NCI-H1930 (cell line): Measurements from ENCODE around the gene CMIP.

Experiments
- DNase-seq, 2 experiments: peaks; one replicate each; lab custom pipeline; 2025; lab: John Stamatoyannopoulos, UW

The CMIP gene

DNA sequence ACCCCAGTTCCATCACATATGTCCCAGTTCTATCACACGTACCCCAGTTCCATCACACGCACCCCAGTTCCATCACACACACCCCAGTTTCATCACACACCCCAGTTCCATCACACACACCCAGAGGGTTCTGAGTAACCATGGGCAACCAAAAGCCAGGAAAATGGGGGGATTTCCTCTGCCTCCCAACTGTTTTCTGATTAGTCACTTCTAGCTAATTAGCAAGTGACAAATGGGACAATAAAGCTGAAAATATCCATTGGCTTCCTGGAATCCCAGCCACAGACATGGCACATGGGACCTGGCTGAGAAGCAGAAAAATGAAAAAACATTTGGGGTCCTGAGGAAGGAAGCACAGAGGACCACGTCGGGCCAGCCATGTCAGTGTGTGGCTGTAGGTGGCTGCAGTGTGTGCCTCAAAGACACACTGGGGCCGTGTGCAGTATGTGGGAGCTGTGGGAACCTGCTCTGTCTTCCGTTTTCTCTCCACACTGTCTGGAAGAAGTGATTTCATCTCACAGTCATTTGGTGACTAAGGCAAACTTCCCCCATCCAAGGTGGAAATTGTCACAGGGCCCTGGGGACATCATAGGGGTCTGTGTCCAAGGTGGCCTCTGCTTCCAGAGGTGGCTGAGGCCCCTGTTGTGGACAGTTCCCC is 106.7 kb downstream of the CMIP start:
- no peak for DNase-seq

DNA sequence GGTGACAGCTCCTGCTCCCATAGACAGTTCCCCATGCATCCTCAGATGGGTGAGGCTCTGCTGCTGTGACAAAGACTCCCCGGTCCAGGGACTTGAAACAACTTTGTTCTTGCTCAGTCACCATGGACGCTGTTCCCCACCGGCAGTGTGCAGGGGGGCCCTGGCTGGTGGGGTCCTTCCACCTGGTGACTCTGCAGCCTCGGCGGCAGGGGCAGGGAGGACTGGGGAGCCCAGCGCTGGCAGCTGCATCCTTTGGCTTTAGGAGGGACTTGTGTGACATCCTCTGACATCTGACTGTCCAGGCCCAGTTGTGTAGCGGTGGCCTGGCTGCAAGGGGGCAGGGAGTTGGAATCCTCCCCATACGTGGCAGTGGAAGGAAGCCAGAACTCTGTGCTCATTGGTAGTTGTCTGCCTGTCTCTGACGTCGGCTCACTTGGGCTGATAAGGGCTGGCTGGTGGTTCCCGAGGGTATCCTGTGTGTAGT is 107.3 kb downstream of the CMIP start:
- DNase-seq, result no peak

DNA sequence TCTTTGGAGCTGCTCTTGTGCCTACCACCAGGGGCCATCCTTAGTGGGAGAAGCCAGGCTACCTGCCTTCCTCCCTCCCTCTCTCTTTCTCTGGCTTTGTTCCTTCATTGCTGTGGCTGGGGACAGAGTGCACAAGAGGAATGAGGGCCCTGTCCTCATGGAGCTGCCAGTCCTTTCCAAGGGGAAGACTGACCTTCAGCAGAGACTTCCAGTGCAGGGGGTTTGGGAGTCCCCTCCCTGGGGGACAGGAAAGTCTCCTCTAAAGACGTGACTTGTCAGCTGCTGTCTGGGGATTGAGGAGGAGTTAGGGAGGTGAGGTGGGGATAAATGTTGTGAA is 108.1 kb downstream of the CMIP start:
- no peak for DNase-seq

DNA sequence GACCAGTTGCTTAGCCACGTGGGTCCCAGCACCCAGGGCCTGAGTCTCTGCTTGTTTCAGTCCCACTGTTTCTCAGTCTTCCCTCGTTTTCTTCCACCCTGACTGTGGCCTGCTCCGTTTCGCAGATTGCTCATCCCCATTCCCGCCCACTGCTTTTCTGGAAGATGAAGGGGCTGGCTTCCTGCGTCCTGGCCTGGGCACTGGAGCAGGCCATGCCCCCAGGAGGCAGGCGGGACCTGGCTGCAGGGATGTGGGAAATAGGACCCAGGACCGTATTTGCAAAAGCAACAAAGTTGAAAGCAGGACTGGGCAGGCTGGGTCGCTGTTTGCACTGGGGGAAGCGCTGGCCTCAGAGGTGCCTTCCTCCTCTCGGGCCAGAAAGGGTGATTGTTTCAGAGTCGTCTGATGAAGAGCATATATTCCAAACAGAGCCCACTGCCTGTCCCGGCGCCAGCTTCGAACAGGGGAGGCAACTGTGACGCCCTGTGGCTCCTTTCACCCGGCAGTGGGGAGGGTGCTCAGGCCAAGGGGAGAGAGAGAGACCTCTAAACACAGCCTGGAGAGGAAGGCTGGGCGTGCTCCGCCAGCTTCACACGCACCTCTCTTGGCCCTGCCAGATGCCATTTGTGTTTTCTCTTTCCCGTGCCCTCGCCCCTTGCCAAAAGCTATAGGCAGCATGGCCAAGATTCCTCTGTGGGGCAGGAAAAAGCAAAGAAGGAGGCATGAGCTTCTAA is 108.6 kb downstream of the CMIP start:
- no peak for DNase-seq

DNA sequence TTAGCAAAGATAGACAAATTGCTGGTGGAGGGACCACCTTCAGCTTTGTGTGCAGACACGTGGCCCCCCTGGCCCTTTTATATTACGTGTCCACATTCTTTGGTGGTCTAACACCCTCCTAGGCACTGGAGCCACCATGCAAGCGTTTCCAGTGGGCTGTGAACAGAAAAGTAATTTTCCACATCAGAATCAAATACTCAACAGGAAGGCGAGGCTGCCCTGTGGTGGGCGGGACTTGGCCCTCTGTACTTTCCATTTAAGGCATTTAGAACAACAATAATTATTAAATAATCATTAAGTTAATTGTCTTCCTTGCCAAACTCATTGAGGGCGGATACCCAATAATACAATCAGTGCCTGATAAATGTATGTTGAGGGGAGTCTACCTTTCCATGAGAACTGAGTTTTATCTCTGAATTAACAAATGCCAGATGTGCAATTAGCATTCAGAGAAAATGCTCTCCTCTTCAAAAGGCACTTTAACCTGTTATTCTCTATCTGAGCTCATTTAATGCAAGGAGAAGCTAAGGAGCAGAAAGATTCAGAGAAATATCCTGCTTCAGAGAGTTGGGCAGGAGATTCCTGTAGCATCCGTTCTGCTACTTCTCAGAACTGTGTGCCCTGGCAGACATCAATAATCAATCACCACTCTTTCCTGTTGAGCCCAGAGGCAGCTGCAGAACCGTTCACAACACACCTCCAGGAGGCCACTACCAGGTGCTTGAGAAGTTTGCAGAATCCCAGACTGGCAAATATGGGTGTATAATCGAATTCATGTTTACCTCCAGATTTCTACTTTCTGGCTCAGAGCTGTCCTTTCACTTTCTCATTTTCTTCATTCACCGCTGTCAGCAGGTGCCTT is 109.4 kb downstream of the CMIP start:
- DNase-seq, result no peak

DNA sequence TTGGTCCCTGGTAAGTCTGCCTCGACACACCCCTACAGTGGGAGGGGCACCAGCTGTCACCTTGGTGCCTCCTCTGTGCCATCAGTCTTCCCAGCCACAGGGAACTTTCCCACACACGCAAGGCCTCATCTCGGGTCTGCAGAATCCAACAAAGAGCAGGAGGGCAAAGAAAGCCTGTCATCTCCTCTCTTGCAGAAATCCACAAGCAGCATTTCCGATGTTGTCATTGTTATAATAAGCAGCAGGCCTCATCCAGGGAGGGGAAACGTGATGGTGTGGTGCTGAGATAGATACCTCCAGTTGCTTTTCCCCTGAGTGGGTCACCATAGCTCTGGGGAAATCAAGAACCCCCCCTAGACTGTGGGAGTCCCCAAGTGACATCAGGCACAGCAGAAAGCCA is 110.4 kb downstream of the CMIP start:
- no peak for DNase-seq

DNA sequence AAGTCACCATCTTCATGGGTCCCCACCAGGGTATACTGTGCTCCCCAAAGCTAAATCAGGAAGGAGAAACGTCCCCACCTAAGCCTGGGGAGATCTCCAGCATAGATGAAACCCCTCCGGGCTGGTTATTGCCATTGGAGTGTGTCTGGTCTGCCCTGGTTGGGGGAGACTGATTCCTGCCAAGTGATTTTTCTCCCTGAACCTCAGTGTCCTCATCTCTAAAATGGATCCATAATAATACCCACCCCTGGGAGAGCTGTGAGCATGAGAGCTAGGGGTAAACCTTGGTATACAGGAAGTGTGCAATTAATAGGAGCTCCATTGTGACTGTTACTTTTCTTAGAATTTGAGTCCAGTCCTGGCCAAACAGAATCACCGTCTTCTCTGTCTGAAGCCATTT is 111.1 kb downstream of the CMIP start:
- no peak for DNase-seq

DNA sequence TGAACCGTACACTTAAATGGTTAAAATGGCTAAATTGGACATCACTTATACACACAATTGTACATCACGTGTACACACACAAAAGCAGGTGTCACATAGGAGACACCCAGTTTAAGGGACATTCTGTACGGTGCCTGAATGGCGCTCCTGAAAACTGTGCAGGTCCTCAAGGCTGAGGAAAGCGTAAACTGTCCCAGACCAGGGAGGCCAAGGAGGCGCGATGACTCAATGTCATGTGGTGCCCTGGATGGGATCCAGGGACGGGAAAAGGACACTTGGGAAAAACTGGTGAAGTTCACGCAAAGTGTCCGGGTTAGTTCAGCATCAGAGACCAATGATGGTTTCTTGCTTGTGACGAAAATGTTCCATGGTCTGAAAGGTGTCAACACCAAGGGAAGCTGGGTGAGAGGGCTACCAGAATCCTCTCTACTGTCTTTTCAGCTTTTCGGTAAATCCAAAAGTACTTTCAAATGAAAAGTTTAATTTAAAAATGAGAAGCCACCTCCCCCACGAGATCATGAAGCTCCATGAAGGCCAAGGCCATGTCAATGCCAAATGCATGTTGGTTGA is 112.2 kb downstream of the CMIP start:
- no peak for DNase-seq

DNA sequence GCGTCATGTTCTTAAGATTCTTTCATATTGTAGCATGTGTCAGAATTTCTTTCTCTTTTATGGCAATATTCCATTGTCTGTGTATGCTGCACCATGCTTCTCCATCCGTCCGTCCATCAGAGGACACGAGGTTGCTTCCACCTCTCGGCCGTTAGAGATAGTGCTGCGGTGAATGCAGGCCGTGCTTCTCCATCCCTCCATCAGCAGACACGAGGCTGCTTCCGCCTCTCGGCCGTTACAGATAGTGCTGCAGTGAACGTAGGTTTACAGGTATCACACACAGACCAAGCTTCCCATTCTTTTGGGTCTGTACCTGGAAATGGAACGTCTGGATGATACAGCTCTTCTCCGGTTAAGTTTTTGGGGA is 113.5 kb downstream of the CMIP start:
- no peak for DNase-seq

DNA sequence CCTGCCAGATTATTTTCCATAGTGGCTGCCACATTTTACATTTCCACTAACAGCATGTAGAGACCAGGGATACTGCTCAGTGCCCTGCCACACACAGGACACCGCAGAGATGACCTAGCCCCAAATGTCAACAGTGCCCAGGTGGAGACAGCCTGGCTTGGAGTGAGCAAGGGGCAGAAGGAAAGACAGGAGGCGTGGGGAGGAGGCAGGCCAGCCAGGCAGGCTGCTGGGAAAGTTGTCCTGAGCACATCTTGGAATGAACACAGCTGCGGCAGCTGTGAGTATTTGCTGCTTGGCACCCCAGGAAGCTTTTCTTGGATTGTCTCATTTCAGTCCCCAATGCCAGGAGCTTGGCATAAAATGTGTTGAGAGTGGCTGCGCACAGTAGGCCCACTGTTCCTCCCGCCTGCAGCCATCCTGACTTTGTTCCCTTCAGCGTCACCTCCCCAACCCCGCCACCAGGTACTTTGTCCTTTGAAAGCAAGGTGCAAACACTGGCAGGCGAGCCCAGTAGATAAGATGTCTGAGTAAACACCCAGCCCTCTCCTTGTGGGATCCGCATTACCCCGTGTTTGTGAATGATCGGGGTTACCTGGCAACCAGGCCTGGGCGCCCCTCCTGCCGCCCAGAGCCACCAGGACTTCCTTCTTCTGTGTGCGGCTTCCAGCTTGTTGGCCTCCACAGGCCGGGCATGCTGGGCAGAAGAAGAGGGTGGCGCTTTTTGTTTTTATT is 114.0 kb downstream of the CMIP start:
- no peak for DNase-seq

DNA sequence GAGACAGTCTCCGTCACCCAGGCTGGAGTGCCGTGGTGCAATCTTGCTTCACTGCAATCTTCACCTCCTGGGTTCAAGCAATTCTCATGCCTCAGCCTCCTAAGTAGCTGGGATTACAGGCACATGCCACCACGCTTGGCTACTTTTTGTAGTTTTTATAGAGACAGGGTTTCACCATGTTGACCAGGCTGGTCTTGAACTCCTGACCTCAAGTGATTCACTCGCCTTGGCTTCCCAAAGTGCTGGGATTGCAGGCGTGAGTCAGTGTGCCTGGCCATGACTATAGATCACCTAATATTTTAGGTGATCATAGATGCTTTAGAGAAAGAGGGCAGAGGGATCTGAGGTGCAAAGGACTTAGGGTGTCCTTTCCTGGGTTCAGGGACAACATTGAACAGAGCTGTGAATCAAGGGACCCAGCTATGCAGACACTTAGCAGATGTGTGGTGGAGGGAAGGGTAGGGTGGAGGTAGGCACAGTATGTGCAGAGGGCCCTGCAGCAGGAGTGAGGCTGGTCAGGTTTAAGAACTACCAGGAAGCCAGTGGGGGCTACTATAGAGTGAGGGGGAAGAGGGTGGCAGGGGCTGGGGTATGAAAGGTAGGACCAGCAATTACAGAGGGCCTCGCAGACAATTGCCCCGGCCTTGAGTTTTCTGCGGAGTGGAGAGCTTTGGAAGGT is 116.5 kb downstream of the CMIP start:
- no peak for DNase-seq

DNA sequence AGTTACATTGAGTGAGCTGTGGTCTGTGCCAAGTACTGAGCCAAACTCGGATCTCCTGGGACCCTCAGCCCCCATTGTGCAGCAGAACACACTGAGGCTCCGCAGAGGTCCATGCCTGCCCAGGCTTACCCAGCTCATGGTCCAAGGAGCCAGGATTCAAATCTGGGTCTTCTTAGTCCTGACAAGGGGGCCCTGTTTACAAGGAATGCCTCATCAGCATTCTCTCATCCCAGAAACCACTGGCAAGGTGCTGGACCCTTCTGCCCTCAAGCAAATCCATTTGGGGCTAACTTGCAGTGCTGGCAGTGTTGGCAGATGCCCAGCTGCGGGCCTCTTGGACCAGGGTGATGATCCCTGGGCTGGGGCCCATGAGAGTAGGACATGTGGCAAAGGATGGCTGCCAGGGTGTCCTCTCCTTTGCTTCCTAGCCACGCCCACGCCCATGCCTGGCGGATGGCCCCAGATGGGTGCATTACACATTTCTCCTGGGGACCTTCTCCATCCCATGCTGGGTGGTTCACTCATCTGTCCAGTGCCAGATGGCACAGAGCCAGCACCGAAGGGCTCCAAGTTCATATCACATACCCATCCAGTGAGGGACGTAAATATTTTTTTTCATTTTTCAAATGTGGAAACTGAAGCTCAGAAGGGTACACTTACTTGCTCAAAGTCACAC is 117.7 kb downstream of the CMIP start:
- DNase-seq, result no peak

DNA sequence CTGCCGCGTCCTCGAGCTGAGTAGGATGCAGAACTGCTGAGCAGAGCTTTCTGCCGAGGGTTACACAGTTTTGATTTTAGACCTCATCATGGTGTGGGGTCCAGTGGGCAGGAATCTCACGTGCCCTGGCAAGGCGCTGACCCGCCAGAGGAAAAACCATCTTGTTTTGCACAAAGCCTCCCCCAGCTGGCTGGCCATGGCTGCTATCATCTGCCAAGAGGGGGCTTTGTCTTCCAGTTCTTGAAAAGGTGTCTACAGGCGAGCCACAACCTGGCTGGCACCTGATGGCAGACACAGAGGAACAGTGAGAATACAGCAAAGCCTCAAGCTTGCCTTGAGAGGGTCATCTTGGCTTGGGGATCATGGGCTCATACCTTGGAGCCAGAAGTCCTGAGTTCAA is 118.3 kb downstream of the CMIP start:
- DNase-seq, result no peak

DNA sequence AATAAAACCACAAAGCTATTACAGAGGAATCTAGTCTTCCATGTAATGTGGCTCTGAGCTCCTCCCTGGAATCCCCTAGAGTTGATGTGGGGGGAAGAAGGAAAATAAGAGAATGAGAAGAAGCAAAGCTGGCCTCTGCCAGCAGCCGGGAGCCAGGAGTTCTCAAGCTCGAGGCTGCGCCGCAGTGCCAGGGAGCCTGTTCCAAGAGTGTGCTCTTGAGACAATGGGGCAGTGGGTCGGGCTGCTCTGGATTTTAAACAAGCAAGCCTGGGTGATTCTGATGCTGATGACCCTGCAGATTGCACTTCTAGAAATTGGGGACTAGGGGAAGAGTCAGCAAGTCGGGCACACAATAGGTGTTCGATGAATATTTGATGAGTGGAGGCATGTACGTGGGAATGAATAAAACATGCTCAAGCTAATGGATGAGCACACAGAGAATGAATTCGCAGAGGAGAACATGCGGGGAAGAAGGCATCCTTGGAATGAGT is 119.9 kb downstream of the CMIP start:
- no peak for DNase-seq

DNA sequence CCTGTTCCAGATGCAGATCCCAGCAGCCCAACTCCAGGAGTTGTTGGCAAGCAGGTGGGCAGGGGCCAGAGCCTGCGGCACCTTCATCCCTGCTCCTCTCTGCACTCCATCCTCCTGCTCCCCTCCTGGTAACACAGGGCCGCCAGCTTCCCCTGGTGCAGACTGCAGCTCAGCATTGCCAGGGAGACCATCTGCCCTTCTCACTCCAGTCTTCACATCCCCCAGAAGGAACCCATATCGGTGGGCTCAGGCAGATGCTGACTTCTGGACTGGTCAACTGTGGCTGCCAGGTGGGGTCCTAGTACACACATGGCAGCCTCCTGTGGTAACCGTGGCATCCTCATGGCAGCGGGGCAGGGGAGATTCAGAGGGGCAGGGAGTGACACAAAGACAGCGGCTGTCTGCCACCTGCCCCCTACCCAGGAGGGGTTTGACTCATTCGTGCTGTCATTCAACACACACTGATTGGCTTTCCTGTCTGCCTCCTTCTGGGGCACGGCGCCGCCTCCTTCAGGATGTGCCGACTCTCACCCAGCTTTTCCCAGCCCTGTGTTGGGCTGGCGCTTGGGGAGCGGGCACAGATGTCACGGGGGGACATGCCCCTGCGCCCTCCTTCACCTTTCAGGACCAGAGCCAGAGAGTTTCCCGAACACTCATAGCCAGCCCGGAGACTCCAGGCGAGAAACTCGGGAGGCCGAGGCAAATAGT is 120.9 kb downstream of the CMIP start:
- DNase-seq, result no peak

DNA sequence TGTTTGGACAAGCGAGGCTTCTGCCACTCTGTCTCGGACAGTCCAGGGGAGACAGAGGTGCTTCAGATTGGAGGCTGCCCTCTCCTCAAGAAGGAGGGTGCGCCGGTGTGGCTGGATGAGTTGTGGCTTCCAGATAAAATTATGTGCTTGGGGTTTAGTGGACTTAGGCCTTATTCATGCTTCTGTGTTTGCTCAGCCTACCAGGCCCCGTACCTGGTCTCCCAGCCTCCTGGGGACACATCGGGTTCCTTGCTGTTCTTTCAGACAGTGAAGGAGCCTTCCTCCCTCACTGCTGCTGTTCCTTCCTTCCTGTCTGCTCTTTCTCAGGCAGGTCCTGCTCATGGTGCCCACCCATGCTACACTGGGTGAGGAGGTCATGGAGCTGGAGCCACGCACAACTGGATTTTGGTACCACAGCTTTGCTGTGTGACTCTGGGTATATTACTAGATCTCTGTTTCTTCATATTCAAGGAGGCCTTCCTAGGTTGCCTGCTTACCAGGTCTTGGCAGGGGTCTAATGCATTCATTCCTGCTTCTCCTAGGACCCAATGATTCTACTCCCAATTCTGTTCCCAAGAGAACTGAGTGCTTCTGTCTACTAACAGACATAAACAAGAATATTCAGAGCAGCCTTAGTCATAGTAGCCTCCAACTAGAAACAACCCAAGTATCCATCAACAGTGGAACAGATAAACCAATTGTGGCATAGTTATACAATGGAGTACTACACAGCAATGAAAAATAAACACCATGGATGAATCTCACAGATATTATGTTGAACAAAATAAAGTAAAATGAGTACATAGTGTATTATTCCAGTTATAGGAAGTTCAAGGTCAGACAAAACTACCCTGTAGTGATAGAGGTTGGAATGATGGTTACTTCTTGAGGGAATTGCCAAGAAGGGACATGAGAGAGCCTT is 121.7 kb downstream of the CMIP start:
- DNase-seq, result no peak

DNA sequence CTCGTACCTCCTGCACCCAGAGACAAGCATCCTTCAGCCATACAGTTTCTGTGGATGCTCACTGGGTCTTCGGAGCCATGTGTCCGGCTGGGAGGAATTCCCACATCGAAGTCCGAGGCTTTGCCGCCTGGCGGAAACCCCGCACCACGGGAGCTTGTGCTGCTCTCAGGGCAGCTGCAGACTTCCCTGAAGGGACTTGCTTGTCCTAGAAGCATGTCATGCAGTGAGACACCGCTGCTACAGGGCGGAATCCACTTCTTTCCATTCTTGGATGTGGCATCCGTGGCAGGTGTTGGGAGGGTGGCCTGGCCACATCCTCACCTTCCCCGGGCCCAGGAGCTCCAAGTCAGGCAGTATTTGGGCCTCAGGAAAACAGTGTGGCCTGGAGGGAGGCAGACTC is 122.5 kb downstream of the CMIP start:
- DNase-seq, result no peak

DNA sequence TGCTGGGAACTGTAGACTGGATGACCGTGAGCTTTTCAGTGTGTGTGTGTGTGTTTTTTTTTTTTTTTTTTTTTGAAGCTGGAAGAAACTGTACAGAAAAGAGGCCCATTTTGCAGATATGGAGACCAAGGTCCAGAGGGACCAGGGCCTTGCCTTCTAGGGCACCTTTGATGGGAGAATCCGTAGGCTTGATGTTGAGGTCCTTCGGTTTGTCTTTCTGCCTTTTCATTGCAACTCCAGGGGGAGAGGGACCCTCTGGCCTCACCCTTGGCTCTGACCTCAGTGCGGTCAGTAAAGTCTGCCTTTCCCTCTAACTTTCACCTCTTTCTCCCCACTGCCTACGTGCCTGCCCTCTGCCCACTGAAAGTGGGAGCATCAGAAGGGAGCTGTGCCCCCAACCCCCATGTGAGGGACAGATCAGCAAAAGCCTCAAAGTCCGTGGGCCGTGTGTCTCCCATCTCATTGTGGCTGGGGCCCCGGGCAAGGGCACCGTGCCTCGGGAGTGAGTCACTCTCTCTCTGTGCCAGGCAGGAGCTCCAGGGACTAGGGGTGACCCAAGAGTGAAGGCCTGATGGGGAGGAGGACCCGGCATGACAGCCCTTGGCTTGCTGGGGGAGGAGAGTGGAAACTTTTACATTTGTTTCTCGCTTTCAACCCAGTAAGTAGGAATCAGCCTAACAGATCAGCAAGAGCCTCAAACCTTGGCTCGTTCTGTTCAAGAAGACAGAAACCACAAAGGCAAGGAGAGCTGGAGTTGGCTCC is 123.6 kb downstream of the CMIP start:
- DNase-seq, result no peak
